Cardiac fibroblast (primary cell): ENCODE data around the gene ELP4.

Experiments
- DNase-seq, 2 donors: peaks; one replicate each; pipeline versions ENCODE4 v3.0.0 to v3.0.0-alpha.2; 2010; ENCODE audit warnings: low read depth in 2 of 2
- H3K4me3 ChIP-seq, 2 donors: replicated peaks in 1 of 2; 1 replicate in 1 of 2; 2 replicates in 1 of 2; pipeline ENCODE4 v1.5.1; 2011; ENCODE audit warnings: low read depth in 2 of 2, low read length in 2 of 2, mild to moderate bottlenecking in 2 of 2, moderate library complexity in 1 of 2
- TF ChIP-seq, protein P1 (sequence below): IDR thresholded peaks from one replicate; pipeline ENCODE4 v1.5.1; 2011; ENCODE audit warnings: low read depth, mild to moderate bottlenecking, low read length, inconsistent platforms

ELP4 gene, protein sequence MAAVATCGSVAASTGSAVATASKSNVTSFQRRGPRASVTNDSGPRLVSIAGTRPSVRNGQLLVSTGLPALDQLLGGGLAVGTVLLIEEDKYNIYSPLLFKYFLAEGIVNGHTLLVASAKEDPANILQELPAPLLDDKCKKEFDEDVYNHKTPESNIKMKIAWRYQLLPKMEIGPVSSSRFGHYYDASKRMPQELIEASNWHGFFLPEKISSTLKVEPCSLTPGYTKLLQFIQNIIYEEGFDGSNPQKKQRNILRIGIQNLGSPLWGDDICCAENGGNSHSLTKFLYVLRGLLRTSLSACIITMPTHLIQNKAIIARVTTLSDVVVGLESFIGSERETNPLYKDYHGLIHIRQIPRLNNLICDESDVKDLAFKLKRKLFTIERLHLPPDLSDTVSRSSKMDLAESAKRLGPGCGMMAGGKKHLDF

DNA sequence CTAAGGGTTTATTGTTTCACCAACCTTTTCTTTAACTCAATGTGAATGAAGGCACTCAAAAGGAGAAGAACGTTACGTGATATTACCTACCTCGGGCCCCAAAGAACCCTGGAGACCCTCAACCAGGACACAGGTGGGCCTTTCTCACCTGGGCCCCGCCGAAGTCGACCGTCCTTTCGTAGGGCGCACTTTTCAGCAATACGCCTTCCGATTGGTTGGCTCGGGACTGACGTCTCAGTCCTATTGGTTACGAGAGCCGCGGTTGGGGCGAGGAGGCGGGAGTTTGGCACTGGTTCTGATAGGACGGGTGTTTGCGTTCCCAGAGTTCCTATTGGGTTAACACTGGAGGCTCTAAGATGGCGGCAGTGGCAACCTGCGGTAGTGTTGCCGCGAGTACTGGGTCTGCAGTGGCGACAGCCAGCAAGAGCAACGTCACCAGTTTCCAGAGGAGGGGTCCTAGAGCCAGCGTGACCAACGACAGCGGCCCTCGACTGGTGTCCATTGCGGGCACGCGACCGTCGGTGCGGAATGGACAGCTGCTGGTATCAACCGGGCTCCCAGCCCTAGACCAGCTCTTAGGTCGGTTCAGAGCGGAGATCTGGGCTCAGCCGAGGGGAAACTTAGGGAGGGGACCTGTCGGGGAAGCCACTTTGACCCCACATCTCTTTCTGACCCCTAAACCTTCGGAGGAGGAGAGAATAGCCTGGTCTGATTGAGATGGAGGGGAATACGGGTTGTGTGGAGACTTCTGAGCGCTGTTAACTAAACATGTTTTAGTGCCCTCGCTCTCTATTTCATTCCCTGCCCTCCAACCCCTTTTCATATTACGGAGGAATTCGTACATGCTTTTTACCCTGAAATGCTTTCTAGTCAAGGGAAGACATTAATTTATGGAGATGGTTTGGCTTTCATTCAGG lies at the start of gene ELP4, which contains the start of gene IMMP1L:
Gene ELP4, plus strand, starts transcription at position 339 of the 917 bp plus-strand sequence. Its CDS starts 18 bp downstream, at position 357.
Gene IMMP1L, minus strand, starts transcription at position 194 of the 917 bp plus-strand sequence. CDS start 46,346 bp downstream, outside the sequence.
- TF ChIP-seq, protein P1, sequence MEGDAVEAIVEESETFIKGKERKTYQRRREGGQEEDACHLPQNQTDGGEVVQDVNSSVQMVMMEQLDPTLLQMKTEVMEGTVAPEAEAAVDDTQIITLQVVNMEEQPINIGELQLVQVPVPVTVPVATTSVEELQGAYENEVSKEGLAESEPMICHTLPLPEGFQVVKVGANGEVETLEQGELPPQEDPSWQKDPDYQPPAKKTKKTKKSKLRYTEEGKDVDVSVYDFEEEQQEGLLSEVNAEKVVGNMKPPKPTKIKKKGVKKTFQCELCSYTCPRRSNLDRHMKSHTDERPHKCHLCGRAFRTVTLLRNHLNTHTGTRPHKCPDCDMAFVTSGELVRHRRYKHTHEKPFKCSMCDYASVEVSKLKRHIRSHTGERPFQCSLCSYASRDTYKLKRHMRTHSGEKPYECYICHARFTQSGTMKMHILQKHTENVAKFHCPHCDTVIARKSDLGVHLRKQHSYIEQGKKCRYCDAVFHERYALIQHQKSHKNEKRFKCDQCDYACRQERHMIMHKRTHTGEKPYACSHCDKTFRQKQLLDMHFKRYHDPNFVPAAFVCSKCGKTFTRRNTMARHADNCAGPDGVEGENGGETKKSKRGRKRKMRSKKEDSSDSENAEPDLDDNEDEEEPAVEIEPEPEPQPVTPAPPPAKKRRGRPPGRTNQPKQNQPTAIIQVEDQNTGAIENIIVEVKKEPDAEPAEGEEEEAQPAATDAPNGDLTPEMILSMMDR: no peak
- peak; percentile 96 to 98 for DNase-seq
- H3K4me3 ChIP-seq: peak within 1 kb of the TSS; percentile 92 to 95

DNA sequence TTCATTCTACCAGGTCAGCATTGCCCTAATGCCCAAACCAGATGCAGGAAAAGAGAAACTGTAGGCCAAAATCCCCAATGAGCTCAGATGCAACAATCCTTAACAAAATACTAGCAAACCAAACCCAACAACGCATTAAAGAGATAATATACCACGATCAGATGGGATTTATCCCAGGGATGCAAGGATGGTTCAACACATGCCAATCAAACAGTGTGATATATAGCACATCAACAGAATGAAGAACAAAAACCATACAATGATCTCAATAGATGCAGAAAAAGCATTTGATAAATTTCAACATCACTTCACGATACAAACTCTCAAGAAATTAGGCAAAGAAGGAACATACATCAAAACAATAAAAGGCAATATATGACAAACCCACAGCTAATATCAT lies 45.1 kb upstream of the ELP4 start:
- no peak overlapping the region for H3K4me3 ChIP-seq
- DNase-seq: no peak
- TF ChIP-seq, protein P1: no peak

DNA sequence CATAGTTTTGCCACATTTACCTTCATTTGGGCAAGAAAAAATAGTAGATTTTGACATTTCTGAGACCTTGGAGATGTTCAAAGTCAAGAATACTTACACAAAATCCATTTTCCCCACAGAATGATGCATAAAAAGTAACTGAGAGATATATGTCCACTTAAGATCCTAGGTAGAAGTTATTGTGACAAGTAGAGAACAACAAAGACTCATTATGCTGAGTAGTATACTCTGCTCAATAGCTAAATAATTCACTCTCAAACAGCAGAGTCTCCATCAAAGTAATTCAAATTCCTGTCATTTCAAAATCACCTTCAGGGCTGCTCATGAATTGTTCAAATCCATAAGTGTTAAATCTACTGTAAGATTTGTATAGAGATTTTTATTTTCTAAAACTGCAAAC lies 35.5 kb upstream of the ELP4 start:
- no peak for DNase-seq
- TF ChIP-seq, protein P1: no peak
- no peak overlapping the region for H3K4me3 ChIP-seq

DNA sequence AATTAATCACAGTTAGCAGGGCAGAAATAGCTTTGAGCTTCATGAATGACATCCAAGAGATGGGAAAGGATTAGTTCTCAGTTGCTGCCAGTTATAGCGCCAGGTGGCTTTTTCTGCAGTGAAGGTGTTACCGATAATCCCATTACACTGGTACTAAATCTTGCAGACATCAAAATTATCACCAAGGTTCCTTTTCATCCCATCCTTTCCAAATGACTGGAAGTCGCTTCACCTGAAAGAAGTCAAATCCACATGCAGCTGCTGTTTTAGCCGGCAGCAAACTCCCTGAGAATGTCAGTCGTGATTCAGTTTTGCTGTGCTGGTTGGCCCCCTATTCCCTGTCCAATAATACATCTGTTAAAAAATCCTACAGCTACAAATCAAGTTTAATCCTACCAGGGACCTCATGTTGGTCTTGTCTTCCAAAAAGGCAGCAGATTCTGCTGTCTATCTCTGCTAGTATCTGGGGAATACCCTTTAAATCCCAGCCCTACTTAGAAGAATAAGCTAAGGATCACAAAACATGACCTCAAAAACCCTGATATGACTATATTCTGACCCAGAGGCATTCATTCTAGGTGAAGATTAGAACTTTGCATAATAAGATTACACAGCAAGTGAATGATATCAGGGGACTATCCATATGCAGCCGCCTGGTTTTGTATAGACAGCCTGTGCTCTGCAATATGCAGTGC lies 31.9 kb upstream of the ELP4 start:
- TF ChIP-seq, protein P1: no peak
- DNase-seq: no peak
- no peak overlapping the region for H3K4me3 ChIP-seq

DNA sequence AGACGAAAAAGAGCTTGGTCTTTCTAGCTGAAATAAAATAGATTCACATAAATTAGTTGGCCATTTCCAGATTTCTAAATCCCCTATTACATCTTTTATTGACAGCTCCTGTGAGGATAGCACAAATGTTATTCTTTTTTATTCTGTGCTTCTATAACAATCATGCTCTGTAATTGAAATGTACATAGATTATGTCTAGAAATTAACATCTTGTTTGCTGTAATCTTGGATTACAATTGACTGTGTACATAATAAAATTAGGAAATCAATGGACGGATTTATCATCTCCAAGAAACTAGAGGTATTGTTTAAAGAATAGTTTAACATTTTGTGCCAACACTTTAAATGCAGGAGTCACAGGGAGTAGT lies 31.4 kb upstream of the ELP4 start:
- no peak for DNase-seq
- TF ChIP-seq, protein P1: no peak
- no peak overlapping the region for H3K4me3 ChIP-seq

DNA sequence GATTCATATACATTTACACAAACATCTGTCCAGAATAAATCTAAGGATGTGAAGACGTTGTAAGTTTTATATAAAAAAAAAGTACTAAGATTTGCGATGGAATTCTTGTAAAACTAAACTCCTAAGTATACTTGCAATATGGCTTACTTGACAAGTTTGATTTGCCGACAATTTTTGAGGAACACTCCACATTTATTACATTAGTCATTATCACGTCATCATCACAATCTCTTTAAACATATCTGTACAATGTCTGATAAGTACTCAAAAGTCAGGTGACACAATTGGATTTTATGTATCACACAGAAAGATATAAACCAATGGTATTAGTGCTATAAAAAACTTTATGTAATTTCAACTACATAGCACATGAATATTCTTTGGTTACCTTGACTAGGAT lies 30.5 kb upstream of the ELP4 start:
- H3K4me3 ChIP-seq: no peak overlapping the region
- DNase-seq: no peak
- TF ChIP-seq, protein P1: no peak
